ENCODE measurements around the gene ERN1.

DNA sequence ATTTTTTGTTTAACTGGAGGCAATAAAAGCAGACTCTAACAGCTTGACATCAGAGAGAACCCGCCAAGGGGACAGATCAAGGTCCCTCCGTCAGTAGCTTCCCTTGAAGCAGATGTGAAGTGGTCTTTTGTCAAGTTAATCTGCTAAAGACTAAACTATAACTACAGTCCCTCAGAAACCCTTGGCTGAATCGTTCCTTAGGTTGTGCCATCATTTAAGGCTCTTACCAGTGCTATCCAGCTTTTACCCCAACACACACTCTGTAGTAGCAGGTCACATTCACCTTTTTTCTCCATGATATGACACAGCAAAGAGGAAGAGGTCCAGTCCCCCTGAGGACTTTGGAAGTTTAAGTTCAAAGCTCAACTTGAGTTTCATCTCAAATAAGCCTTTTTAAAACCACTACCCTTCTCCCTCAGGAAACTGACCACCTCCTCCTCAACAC, 49.7 kb downstream of the ERN1 start:
- TF ChIP-seq CTCF (IDR thresholded peaks at IDR 0.05), result no peak
- no peak for TF ChIP-seq POLR2A (IDR thresholded peaks at IDR 0.05)
